AG09309 (cell line): ENCODE measurements around the gene TBX18.

Experiments
- DNase-seq: peaks from one replicate; pipeline ENCODE4 v3.0.0-alpha.2; 2010; ENCODE audit warnings: low read depth
- H3K4me3 ChIP-seq: 2 replicates; pipeline ENCODE4 v1.5.1; 2011; ENCODE audit warnings: mild to moderate bottlenecking, low read depth, low read length, moderate library complexity; ENCODE audit not compliant: control insufficient read depth
- CTCF ChIP-seq: IDR thresholded peaks from 2 replicates; pipeline ENCODE4 v1.5.1; 2011; ENCODE audit warnings: mild to moderate bottlenecking, low read depth, low read length, inconsistent platforms; ENCODE audit not compliant: insufficient read depth, control insufficient read depth; ENCODE audit errors: missing control alignments

The TBX18 gene

GRCh38 chr6:84785671-84786070 lies 21.3 kb upstream of the TBX18 start:
- no peak for DNase-seq
- no peak for TF ChIP-seq CTCF
- no peak overlapping the region for H3K4me3 ChIP-seq

- no peak for TF ChIP-seq CTCF
- H3K4me3 ChIP-seq: no peak overlapping the region
- DNase-seq: no peak
Measured at GRCh38 chr6:84779917-84780316, 15.5 kb upstream of the TBX18 start.

- no peak overlapping the region for H3K4me3 ChIP-seq
- DNase-seq: no peak
- TF ChIP-seq CTCF: peak; percentile 28
Measured at GRCh38 chr6:84779380-84779779, 15.0 kb upstream of the TBX18 start.

- H3K4me3 ChIP-seq: no peak overlapping the region
- no peak for TF ChIP-seq CTCF
- DNase-seq: peak; percentile 62
Measured at GRCh38 chr6:84777888-84778287, 13.5 kb upstream of the TBX18 start.

GRCh38 chr6:84776392-84776791 lies 12.0 kb upstream of the TBX18 start:
- H3K4me3 ChIP-seq: no peak overlapping the region
- no peak for TF ChIP-seq CTCF
- no peak for DNase-seq

- TF ChIP-seq CTCF: no peak
- H3K4me3 ChIP-seq: no peak overlapping the region
- DNase-seq: no peak
Measured at GRCh38 chr6:84775751-84776150, 11.4 kb upstream of the TBX18 start.

GRCh38 chr6:84774985-84775284 lies 10.5 kb upstream of the TBX18 start:
- peak overlapping the region; percentile 30 for H3K4me3 ChIP-seq
- no peak for TF ChIP-seq CTCF
- no peak for DNase-seq
